Ureter (tissue), 1 donor: ENCODE data around the gene TMEM135. TPM values are rescaled to one million over a fixed set of nuclear protein-coding genes. Genes with fewer than 3 reads are reported as not detected.
"Not testable (repeated sequence)": the region's sequence is repeated elsewhere in the genome, so short reads cannot be mapped to it uniquely, and the experiment has no call there.

Experiments used
- DNase-seq: peaks from one replicate; pipeline ENCODE4 v3.0.0-alpha.2; 2020; ENCODE audit warnings: low spot score
- total RNA-seq: library from RNA; stranded (reverse); gene quantifications from one replicate; pipeline ENCODE4 v1.2.4, GENCODE V29; 2023
- donor health status: DM: yes; HTN: yes; CAD: no.

TMEM135 gene
- total RNA-seq, 1 donor from 2014 or later, result 25.5 TPM

DNA sequence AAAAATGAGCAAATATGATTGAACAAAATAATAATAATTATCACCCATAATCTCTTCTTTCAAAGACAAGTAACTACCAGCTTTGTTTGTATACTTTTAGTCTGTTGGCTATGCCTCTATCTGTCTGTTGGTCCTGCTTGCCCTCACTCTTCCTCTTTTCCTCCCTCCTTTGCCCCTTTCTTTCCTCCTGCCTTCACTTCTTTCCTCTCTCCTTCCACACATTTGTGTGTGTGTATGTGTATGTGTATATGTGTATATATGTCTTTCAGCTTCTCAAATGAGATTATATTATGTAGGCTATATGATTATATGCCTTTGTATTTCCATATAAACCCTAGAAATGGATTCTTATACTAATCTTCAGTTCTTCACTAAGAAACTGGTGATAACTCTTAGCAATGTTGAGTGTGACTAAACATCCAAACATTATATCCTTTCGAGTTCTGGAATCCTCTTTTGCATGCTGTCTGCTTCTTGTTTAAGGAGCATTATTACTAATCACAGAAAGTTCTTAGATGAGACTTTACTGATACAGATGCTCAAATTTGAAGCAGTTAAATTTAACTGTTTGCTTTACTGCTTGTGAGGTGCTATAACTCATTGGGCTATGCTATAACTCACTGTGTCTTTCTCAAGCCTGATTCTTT is 219.1 kb downstream of the TMEM135 start:
- DNase-seq, result no peak

DNA sequence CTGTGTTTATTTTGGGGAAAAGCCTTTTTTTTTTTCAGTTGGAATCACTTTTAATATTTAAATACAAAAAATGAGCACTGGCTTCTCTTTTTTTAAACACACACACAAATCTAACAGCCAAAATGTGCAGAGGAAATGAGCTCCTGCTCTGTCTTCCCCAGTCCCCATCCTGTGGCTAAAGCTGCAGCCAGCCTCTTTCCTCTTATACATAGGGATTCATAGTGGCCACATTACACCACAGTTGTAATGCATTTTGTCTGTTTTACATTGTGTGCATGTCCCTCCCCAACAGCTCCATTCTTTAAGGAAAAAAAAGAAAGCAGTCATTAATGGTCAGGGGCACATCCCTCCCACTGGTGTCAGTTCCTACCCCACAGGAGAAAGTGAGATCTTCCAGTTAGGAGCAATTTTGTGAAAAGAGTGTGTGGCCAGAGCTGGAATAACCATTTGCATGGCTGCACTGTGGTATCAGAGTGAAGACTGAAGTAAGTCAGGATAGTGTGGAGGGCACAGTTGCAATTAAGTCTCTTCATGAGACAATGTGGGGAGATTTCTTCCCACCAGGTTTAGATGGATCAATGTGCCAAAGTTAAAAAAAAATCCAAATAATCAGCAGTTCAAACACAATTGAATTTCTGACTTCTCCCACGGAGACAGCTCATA is 220.6 kb downstream of the TMEM135 start:
- no peak for DNase-seq

DNA sequence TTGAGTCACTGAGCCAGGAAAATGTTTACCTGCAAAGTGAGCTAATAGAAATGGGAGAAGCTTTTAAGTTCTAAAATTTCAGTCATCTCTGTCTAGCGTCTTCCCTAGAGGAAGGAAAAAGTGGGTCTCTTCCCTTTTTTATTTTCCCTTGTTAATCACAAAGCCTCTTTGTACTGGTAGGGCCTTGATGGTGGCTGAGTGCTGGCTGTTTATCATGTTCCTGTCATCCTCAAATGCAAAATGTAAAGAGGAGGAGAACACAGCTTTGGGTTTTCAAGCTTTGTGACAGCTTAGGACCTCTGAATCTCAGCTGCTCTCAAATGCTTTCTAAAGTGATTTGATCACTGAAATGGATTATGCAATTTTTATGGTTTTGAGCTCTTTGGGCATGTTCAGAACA is 222.0 kb downstream of the TMEM135 start:
- DNase-seq, result no peak

DNA sequence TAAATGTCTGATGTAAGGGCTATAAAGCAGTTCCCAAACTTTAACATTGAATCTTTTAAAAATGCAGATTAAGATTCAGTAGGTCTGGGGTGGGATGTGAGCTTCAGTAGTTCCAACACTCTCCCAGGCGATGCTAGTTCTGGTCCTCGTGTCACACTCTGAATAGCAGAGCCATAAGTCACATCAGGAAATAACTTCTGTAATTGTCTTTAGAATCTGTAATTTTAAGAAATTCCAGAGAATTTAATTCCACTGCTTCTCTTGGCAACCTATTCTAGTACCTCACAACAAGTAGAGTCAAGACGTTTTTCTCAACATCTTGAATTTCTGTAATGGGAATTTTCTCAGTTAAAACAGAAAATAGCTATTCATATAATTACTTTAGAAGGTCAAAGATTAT is 223.1 kb downstream of the TMEM135 start:
- DNase-seq, result no peak

DNA sequence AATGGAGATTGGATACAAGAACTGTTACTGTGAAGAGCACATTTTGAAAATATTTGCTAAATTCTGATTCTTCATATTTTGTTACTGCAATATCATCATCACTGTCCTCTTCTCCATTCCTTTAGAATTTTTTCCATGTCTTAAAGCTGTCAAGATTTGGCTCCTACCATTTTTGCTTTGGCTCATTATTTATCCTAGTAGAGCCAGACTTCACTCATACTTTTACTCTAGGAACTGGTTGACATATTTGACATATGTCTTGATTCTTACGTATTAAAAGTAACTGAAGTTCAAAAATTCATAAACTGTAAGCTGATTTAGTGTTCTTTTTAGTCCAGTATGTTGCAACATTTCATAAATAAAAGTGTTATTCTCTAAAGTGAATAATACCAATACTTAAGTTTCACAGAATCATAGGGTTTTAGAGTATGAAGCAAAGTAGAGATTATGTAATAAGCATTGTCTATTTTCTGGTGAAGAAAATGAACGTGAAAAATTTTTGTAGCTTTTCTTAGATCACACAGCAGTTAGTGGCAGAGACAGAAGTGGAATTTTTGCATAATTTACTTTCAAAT is 225.6 kb downstream of the TMEM135 start:
- no peak for DNase-seq

DNA sequence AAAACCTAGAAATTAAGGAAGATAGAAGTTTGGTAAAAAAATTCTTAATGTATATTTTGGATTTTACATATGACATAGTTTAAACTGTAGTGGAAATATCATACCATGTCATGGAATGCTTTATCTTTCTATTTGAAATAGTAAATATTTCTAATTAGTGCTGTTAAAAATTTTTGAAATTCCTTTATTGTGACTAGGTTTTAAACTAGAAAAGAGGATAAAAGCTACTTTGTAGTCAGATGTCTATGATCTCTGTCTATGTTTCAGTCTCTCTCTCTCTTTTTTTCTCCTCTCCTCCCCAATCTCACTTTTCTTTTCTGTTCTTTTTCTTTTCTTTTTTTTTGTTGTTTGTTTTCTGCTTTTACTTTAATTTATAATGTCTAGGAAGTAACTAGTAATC is 226.2 kb downstream of the TMEM135 start:
- no peak for DNase-seq

DNA sequence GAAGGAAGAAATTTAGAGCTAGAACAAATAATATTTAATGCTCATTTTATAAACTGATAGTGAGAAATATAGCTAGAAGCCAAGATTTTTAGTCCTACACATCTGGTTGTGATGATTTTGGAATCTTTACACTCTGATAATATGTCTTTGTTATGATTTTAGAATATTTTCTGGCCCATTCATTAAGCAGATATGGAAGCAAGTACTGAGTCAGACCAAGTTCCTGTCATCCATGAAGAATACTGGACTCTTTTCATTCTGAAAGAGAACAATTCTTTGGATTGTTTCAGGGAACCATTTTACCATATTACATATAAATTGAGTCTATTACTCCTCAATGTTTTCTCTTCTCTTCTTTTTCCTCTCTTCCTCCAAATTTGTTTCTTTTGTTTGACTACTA is 227.4 kb downstream of the TMEM135 start:
- no peak for DNase-seq

DNA sequence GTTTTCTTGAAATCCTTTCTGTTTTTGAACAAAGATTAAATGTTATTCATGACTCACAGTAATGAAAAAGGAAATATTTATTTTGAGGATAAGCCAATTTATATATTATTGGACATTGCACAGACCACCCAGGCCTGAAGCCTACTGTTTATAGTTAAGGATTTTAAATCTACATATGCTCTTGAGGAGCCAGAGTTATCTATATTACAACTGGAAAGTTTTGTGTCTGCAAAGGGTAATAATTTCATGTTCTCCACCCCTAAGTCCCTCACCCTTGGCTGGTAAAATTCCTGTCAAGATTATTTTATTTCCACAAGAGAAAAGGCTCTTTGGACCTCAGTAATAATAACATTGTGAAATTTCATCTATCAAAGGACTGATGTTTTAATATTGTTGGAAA is 228.2 kb downstream of the TMEM135 start:
- no peak for DNase-seq

DNA sequence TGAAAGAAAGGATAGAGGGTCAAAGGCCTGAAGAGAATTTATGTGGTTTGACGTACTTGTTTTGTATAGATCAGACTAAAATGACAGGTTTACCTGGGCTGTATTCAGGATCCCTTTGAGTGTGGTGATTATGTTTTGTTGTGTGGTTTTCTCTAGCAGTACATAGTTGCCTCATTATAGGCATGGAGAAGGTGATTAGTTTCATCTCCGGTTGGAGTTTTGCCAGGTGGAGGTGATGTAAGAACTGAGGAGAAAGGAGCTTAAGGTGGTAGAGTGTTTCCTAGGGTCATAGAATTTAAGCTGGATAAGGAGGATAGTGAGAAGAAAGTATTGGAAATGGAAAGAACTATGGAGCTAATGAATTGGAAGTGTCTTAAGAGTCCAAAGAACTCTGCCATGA is 229.0 kb downstream of the TMEM135 start:
- no peak for DNase-seq

DNA sequence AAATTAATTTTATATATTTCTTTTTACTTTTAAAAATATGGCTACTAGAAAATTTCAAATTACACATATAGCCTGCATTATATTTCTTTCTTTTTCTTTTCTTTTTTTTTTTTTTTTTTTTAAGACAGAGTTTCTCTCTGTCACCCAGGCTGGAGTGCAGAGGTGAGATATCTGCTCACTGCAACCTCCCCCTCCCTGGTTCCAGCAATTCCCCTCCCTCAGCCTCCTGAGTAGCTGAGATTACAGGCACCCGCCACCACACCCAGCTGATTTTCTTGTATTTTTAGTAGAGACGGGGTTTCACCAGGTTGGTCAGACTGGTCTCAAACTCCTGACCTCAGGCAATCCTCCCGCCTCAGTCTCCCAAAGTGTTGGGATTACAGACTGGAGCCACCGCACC is 234.2 kb downstream of the TMEM135 start:
- not testable (repeated sequence) for DNase-seq

DNA sequence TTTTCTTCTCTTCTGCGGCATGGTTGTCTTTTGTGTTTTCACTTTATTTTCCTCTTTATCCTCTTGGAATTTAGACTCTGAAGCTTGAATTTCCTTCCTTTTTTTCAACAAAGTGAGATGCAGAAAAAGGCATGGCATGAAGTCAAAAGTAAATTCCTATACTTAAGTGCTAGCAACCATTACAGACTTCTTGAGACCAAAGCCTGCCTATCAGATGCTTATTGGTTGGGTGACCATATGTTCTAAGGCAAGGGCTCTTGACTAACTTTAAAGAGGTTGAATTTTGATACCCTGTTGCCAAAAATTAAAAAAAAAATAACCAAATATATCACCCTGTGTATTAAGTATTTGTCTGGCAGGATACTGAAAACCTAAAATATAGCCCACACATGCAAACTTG is 237.4 kb downstream of the TMEM135 start:
- no peak for DNase-seq

DNA sequence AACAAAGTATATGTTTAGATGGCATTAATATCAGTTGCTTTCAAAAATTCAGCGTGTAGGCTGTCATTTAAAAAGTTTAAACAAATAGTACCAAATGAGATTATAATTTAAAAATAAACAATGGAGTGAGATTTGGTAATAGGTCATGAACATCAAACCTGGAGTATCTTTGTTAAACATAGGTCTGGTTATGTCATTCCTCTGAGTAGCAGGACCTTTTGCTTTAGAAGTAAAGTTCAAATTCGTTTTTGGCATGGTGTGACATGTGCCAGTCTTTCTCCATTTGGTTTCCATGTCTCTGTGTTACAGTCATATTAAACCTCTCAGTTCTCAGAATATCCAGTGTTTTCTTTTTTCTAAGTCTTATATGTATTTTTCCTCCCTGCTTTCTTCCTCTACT is 242.4 kb downstream of the TMEM135 start:
- no peak for DNase-seq

DNA sequence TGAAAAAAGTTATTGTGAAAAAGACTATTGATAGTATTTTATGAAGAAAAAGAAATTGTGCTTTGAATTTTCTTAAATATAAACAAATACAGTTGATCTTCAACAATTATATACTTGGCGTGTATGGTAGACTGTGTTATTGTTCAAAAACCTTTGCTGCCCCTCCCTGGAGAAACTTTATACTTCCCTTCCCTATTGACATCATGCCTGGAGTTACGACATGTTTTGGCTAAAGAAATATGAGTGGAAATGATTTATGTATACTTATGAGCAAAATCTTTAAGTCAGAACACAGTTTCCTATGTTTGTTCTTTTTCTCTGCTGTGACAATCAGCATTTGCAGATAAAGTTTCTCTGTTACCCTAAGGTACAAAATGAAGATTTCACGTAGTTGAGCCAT is 243.8 kb downstream of the TMEM135 start:
- no peak for DNase-seq

DNA sequence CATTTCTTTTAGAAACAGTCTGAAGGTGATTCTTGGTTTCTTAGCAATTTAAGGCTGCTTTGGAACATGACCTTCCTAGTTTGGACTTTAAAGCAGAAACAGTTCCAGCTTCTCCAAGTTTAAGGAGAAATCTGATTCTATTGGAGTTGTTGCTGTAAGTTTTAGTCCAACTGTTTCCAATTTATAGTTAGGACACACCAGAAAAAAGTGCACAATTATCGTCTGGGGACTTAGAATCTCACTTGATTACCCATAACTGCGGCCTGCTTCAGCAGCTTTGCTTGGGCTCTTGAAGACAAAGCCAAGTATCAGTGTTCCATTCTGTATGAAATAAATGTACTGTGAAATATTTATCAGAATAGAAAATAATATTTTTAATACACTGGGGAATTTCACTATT is 246.6 kb downstream of the TMEM135 start:
- no peak for DNase-seq

DNA sequence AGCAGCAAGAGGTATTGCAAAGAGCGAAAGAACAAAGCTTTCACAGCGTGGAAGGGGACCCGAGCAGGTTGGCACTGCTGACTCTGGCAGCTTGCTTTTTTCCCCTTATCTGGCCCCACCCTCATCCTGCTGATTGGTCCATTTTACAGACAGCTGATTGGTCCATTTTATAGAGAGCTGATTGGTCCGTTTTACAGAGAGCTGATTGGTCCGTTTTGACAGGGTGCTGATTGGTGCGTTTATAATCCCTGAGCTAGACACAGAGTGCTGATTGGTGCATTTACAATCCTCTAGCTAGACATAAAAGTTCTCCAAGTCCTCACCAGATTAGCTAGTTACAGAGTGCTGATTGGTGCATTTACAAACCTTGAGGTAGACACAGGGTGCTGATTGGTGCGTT is 247.9 kb downstream of the TMEM135 start:
- not testable (repeated sequence) for DNase-seq

DNA sequence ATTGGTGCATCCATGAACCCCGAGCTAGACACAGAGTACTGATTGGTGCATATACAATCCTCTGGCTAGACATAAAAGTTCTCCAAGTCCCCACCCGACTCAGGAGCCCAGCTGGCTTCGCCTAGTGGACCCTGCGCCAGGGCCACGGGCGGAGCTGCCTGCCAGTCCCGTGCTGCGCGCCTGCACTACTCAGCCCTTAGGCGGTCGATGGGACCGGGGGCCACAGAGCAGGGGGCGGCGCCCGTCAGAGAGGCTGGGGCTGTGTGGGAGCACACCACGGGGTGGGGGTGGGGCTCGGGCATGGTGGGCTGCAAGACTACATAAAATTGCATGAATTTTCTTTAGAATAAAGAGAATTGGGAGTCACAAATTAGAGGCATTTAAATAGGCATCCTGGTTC is 248.6 kb downstream of the TMEM135 start:
- no peak for DNase-seq

DNA sequence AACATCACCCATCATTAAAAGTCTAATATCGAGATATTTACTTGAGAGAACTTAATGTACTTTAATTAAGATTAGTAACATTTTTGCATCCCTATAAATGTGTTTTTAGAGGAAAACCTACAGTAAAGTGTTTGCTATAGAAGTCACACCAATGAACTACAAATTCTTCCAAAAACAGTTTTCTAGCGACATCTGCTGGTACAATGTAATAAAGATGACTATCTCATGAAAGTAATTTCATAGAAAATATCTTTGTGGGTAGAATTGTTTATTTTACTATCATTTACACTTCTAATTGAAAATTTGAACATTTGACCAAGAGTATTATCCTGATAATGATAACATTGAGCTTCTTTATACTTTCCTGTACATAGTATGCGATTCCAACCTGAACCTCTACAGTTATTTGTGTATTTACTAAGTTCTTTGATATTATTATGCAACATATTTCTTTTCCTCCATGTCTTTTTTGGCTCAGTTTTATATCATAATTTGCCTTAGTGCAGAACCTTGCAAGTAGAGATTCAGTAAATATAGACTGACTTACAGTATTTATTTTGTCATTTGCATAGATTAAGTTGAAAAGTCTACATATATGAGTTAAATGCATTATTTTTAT is 252.7 kb downstream of the TMEM135 start:
- no peak for DNase-seq

DNA sequence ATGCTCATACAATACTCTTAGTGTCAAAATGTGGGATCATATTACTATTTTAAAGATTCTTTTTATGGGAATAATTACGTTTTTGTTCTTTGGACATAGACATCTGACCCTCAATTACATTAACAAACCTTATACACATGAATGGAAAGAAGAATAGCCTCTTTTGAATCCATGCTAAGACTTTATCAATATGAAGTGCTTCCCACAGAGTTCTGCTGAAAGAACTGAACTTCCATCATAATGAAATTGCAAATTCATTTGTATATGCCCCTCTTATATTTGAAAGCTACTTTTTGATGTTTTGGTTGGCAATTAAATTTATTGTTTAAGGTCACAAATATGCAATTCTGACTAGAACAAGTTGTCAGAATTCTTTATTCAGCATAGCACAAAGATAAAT is 254.9 kb downstream of the TMEM135 start:
- no peak for DNase-seq

DNA sequence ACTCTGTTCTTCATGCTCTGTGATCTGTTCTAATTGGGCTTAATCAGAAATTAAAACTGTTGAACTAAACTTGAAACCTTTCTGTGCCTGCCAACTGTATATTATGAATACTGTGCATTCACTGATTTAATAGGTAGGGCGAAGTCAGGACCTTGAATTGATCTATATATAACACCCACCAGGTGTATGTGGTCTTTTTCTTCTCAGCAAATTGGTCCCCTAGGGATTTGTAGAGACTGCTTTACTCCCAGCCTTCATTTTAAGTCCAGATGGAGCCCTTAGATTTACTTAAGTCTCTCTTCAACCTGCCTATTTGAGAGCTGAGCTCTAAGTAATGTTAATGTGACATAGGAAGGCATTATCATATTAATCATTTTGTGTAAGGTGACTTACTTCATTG is 257.5 kb downstream of the TMEM135 start:
- no peak for DNase-seq

DNA sequence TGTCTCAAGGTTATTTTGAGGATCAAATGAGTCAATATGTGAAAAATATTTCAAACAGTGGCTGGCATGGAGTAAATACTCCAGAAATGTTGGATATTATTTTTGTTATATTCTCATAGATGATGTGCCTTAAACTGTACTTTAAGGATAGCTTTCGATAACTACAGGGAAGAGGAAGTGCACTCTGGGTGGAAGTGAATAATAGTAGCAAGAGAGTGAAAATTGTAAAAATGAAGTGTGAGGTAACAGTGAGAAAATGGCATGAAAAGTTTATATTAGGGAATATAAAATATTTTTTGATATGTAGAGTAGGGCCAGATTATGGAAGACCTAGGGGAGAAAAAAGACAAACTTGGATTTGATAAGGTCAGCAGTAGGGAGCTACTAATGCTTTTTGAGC is 258.9 kb downstream of the TMEM135 start:
- no peak for DNase-seq

DNA sequence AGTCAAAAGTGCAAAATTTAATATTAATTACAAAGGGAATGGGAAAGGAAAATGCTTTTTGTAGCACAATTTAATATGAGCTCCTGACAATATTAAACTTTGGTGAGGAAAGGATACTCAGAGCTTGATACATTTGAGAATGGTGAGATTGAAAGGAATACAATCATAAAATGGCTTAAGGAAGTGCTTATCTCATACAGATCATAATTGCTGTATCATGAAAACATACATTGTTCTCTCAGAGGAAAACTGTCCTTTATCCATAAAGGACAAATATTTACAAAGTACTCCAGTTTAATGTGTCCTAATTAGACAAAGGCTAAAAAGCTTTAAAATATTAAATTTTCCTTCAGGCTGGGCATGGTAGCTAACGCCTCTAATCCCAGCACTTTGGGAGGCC is 260.4 kb downstream of the TMEM135 start:
- DNase-seq, result no peak

DNA sequence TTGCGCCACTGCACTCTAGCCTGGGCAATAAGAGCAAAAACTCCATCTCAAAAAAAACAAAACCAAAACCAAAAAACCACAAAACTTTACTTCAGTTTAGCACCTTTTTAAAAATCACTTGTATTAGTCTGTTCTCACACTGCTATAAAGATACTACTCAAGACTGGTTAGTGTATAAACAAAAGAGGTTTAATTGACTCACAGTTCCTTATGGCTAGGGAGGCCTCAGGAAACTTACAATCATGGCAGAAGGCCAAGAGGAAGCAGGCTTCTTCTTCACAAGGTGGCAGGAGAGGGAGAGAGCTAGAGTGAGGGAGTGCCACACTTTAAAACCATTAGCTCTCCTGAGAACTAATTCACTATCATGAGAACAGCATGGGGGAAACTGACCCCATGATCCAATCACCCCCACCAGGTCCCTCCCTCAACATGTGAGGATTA is 261.3 kb downstream of the TMEM135 start:
- no peak for DNase-seq
